Ecto neural progenitor cell (in vitro differentiated cells): ENCODE data around the gene C1orf122.

Source experiments
- DNase-seq: peaks from one replicate; pipeline ENCODE4 v3.0.0-alpha.2; 2018; ENCODE audit warnings: low spot score

The C1orf122 gene

GRCh38 chr1:37797750-37798345 is 9.7 kb upstream of the C1orf122 start:
- no peak for DNase-seq

- DNase-seq = no peak
These were observed 5.2 kb upstream of the C1orf122 start for GRCh38 chr1:37802439-37802838.

- no peak for DNase-seq
These were observed 403 bp upstream of the C1orf122 start for GRCh38 chr1:37807220-37807554.

- DNase-seq = peak; percentile 71
These were observed 1.1 kb downstream of the C1orf122 start for GRCh38 chr1:37808369-37809319.

- DNase-seq = no peak
These were observed 2.4 kb downstream of the C1orf122 start for GRCh38 chr1:37809942-37810341.

- DNase-seq = peak; percentile 81
These were observed 3.6 kb downstream of the C1orf122 start for GRCh38 chr1:37811027-37811655.

GRCh38 chr1:37813529-37814145 is 6.0 kb downstream of the C1orf122 start:
- no peak for DNase-seq

- no peak for DNase-seq
These were observed 6.7 kb downstream of the C1orf122 start for GRCh38 chr1:37814252-37814651.

GRCh38 chr1:37817481-37817880 is 9.9 kb downstream of the C1orf122 start:
- DNase-seq = no peak

- DNase-seq = no peak
These were observed 13.9 kb downstream of the C1orf122 start for GRCh38 chr1:37821481-37821880.

GRCh38 chr1:37822906-37823815 is 15.6 kb downstream of the C1orf122 start:
- no peak for DNase-seq

- DNase-seq = no peak
These were observed 16.4 kb downstream of the C1orf122 start for GRCh38 chr1:37824001-37824400.

GRCh38 chr1:37825506-37825905 is 17.9 kb downstream of the C1orf122 start:
- DNase-seq = no peak

- DNase-seq = no peak
These were observed 21.0 kb downstream of the C1orf122 start for GRCh38 chr1:37828410-37829074.

- no peak for DNase-seq
These were observed 23.5 kb downstream of the C1orf122 start for GRCh38 chr1:37831109-37831508.

- DNase-seq = no peak
These were observed 24.2 kb downstream of the C1orf122 start for GRCh38 chr1:37831809-37832208.

GRCh38 chr1:37836788-37837187 is 29.2 kb downstream of the C1orf122 start:
- DNase-seq = no peak

GRCh38 chr1:37839676-37840075 is 32.1 kb downstream of the C1orf122 start:
- no peak for DNase-seq

- DNase-seq = no peak
These were observed 33.1 kb downstream of the C1orf122 start for GRCh38 chr1:37840711-37841110.

- DNase-seq = no peak
These were observed 34.1 kb downstream of the C1orf122 start for GRCh38 chr1:37841652-37842051.

GRCh38 chr1:37844536-37844935 is 36.9 kb downstream of the C1orf122 start:
- no peak for DNase-seq
